ENCODE results near the gene PLEKHG5.

GRCh38 chr1:6481820-6482219 is 9.6 kb downstream of the PLEKHG5 start:
- TF ChIP-seq, protein P1, sequence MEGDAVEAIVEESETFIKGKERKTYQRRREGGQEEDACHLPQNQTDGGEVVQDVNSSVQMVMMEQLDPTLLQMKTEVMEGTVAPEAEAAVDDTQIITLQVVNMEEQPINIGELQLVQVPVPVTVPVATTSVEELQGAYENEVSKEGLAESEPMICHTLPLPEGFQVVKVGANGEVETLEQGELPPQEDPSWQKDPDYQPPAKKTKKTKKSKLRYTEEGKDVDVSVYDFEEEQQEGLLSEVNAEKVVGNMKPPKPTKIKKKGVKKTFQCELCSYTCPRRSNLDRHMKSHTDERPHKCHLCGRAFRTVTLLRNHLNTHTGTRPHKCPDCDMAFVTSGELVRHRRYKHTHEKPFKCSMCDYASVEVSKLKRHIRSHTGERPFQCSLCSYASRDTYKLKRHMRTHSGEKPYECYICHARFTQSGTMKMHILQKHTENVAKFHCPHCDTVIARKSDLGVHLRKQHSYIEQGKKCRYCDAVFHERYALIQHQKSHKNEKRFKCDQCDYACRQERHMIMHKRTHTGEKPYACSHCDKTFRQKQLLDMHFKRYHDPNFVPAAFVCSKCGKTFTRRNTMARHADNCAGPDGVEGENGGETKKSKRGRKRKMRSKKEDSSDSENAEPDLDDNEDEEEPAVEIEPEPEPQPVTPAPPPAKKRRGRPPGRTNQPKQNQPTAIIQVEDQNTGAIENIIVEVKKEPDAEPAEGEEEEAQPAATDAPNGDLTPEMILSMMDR (IDR thresholded peaks at IDR 0.05), result no peak
- no peak for TF ChIP-seq ZFX (IDR thresholded peaks at IDR 0.05; ENCODE audit: borderline replicate concordance)
